ENCODE data around the gene MERTK. TPM values are rescaled to one million over a fixed set of nuclear protein-coding genes. Genes with fewer than 3 reads are reported as not detected.

Gene MERTK
- total and polyA plus RNA-seq, 3 donors from 2014 or later: 28.9 to 74.2 (median 73.8) TPM

GRCh38 chr2:111966241-111966640, 67.8 kb downstream of the MERTK start:
- peaks cover 7% of the 10 kb centered on the region for H3K4me1 ChIP-seq
- intact Hi-C loops (cut with DNase I; ENCODE audit: low total_unique reads): no loop called here
- WGBS, 2 donors: 66 to 73% methylated on average over 1 of the region's 1 CpG
- TF ChIP-seq POLR2A (IDR thresholded peaks at IDR 0.05) (no peak), CTCF (IDR thresholded peaks at IDR 0.05) (no peak)
- no peaks in the 10 kb centered on the region for H3K27me3 ChIP-seq
- no peak for DNase-seq
- no peak overlapping the region for H3K4me3 ChIP-seq
- H3K27ac ChIP-seq: no peak overlapping the region
- no peaks in the 10 kb centered on the region for H3K36me3 ChIP-seq (ENCODE audit: low read depth, missing control alignments)
- H3K9me3 ChIP-seq: no peaks in the 10 kb centered on the region

GRCh38 chr2:111967018-111967417, 68.6 kb downstream of the MERTK start:
- Histone ChIP-seq H3K27me3 (no peaks in the 10 kb centered on the region), H3K9me3 (no peaks in the 10 kb centered on the region), H3K36me3 (ENCODE audit: low read depth, missing control alignments) (no peaks in the 10 kb centered on the region), H3K4me3 (no peak overlapping the region), H3K4me1 (peaks cover 2% of the 10 kb centered on the region), H3K27ac (no peak overlapping the region)
- no peak for DNase-seq
- TF ChIP-seq CTCF (IDR thresholded peaks at IDR 0.05): no peak
- no peak for TF ChIP-seq POLR2A (IDR thresholded peaks at IDR 0.05)
- intact Hi-C loops (cut with DNase I; ENCODE audit: low total_unique reads): no loop called here
- 75 to 88% methylated on average over 1 of the region's 1 CpG for WGBS, 2 donors

GRCh38 chr2:111970453-111970852, 72.0 kb downstream of the MERTK start:
- no peaks in the 10 kb centered on the region for H3K9me3 ChIP-seq
- no peak overlapping the region for H3K4me3 ChIP-seq
- H3K27ac ChIP-seq: no peak overlapping the region
- no peaks in the 10 kb centered on the region for H3K27me3 ChIP-seq
- TF ChIP-seq CTCF (IDR thresholded peaks at IDR 0.05): no peak
- TF ChIP-seq POLR2A (IDR thresholded peaks at IDR 0.05): no peak
- no peaks in the 10 kb centered on the region for H3K36me3 ChIP-seq (ENCODE audit: low read depth, missing control alignments)
- no peak for DNase-seq
- intact Hi-C loops (cut with DNase I; ENCODE audit: low total_unique reads): no loop called here
- WGBS, 2 donors: 85 to 94% methylated on average over 1 of the region's 1 CpG
- no peaks in the 10 kb centered on the region for H3K4me1 ChIP-seq

GRCh38 chr2:111972955-111973565, 74.7 kb downstream of the MERTK start:
- WGBS, 2 donors: 61 to 63% methylated on average over 8 of the region's 8 CpGs
- peak overlapping the region in 1 of 2 donors; percentile 63 for H3K27ac ChIP-seq
- H3K36me3 ChIP-seq (ENCODE audit: low read depth, missing control alignments): no peaks in the 10 kb centered on the region
- no peak overlapping the region for H3K4me3 ChIP-seq
- TF ChIP-seq POLR2A (IDR thresholded peaks at IDR 0.05) (no peak), CTCF (IDR thresholded peaks at IDR 0.05) (no peak)
- DNase-seq: no peak
- intact Hi-C loops (cut with DNase I; ENCODE audit: low total_unique reads): no loop called here
- no peaks in the 10 kb centered on the region for H3K4me1 ChIP-seq
- no peaks in the 10 kb centered on the region for H3K27me3 ChIP-seq
- H3K9me3 ChIP-seq: no peaks in the 10 kb centered on the region

- TF ChIP-seq CTCF (IDR thresholded peaks at IDR 0.05) (no peak), POLR2A (IDR thresholded peaks at IDR 0.05) (no peak)
- no peaks in the 10 kb centered on the region for H3K4me1 ChIP-seq
- 85 to 94% methylated on average over 4 of the region's 4 CpGs for WGBS, 2 donors
- peak overlapping the region in 1 of 2 donors; percentile 63 for H3K27ac ChIP-seq
- no peaks in the 10 kb centered on the region for H3K36me3 ChIP-seq (ENCODE audit: low read depth, missing control alignments)
- H3K4me3 ChIP-seq: no peak overlapping the region
- intact Hi-C loops (cut with DNase I; ENCODE audit: low total_unique reads): no loop called here
- no peak for DNase-seq
- no peaks in the 10 kb centered on the region for H3K9me3 ChIP-seq
- H3K27me3 ChIP-seq: no peaks in the 10 kb centered on the region
Observed at GRCh38 chr2:111973701-111974100, 75.3 kb downstream of the MERTK start.
